GM19452 (cell line): Measurements from ENCODE around the gene HSFX4.
A peak's percentile ranks its signal among the peaks of the same experiment; 100 is the strongest.
"Not testable (repeated sequence)": the region's sequence is repeated elsewhere in the genome, so short reads cannot be mapped to it uniquely, and the experiment has no call there.

Experiments used
- ATAC-seq: cut with Tn5 transposase; IDR thresholded peaks from one replicate; pipeline ENCODE4 v1.9.1; 2021; ENCODE audit not compliant: unreplicated experiment

HSFX4 gene, protein sequence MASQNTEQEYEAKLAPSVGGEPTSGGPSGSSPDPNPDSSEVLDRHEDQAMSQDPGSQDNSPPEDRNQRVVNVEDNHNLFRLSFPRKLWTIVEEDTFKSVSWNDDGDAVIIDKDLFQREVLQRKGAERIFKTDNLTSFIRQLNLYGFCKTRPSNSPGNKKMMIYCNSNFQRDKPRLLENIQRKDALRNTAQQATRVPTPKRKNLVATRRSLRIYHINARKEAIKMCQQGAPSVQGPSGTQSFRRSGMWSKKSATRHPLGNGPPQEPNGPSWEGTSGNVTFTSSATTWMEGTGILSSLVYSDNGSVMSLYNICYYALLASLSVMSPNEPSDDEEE

DNA sequence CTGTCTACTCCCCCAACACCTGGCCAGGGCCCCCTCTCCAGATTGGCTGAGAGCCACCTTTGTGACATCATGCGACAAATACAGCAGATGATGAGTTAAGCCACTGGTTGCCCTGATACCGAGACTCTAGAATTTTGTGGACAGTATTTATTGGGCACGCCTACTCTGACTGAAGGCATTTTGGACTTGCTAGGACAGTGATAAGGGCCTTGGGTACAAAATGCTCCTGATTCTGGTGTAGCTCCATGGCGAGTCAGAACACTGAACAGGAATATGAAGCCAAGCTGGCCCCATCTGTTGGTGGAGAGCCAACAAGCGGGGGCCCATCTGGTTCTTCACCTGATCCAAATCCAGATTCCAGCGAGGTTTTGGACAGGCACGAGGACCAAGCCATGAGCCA lies at the start of gene HSFX4:
Gene HSFX4, plus strand, starts transcription at position 174 of the 400 bp plus-strand sequence. Its CDS starts 72 bp downstream, at position 246.
- ATAC-seq, result not testable (repeated sequence)

DNA sequence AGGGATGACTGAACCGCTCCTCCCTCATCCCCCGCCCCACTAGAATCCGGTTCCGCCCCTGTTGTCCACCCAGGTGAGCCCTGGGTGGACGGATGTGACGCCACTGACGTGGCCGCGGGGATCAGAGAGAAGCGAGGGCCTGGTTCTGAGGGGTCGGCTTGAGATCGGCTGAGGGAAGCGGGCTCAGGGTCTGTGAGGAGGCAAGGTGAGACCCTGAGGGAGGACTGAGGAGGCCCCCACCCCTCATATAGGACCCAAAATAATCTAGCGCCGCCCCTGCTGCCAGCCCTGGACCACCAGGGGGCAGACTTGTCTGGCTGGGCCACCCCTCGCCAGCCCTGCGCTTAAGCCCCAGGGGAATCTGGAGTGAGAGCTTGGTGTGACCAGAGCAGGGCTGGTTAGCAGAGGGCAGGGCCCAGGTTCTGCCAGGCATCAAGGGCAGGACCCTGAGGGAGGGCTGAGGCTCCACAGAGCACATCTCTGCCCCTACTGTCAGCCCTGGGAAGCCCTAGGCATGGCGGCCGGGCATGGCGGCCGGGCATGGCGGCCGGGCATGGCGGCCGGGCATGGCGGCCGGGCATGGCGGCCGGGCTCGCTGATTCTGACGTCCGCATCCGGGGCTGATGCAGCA lies 48.2 kb upstream of the HSFX4 start, which contains the start of gene MAGEA8:
Gene MAGEA8, plus strand, starts transcription at position 103 of the 631 bp plus-strand sequence. CDS start 3,090 bp downstream, outside the sequence.
- no peak for ATAC-seq

DNA sequence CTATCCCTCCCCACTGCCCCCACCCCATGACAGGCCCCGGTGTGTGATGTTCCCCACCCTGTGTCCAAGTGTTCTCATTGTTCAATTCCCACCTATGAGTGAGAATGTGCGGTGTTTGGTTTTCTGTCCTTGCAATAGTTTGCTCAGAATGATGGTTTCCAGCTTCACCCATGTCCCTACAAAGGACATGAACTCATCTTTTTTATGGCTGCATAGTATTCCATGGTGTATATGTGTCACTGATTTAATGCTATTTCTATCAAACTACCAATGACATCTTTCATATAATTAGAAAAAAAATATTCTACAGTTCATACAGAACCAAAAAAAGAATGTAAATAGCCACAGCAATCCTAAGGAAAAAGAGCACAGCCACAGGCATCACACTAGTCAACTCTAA lies 38.5 kb upstream of the HSFX4 start:
- not testable (repeated sequence) for ATAC-seq

DNA sequence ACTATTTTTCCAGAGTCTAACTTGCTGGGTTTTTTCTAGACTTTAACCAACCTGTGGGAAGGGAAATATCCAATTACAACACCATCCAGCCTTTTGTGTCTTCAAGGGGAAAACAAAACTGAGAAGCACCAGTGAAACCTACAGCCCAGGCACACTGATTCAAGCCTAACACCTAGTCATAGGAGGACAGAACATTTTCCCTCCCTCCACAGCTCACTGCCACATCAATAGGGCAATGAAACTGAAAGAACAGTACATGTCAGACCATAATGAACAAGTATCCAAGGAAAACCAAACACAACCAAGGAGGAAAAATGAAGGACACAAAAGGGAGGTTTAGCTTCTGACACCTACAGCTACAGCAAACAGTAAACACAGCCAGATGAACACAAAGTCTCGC lies 30.8 kb upstream of the HSFX4 start:
- no peak for ATAC-seq

DNA sequence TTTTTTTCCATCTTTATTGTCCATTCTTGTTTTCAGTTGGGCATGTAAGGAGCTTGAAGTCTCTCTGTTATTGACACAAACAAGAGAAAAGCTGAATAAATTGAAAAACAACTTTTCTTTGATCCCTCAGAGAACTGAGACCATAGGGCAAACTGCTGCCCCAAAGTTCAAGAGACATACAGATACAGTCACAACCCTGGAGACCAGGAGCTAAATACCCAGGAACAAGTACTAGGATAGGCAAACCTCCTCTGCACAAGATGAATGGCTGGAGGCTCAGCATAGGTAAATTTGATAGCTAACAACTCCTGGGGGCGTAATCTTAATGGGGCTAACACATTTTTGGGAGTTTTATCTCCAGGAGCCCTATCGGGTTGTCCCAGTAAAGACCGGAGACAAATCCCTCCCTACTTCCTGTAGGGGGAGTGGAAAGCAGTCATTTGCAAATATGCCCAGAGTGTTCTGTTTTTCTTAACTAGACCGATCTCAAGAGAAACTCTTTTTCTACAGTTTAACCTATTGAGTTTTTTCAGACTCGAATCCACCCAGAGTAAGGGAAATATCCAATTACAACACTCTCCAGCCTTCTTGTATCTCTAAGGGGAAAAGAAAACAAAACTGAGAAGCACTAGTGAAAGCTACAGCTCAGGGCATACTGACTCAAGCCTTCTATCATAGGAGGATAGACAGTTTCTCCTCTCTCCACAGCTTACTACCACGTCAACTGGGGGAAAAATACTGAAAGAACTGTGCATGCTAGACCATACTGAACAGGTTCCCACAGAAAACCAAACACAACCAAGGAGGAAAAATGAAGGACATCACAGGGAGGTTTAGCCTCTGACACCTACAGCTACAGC lies 25.3 kb upstream of the HSFX4 start:
- no peak for ATAC-seq

DNA sequence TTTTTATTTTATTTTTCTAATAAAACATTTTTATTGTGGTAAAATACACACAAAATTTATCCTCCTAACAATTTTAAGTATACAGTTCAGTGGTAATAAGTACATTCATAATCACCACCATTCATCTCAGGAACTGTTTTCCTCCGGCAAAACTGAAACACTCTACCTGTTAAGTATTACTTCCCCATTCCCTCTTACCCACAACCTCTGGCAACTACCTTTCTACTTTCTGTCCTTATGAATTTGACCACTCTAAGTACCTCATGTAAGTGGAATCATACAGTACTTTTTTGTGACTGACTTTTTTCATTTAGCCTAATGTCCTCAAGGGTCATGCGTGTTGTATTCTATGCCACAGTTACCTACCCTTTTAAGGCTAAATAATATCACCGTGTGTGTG lies 21.1 kb upstream of the HSFX4 start:
- peak; percentile 66 for ATAC-seq

DNA sequence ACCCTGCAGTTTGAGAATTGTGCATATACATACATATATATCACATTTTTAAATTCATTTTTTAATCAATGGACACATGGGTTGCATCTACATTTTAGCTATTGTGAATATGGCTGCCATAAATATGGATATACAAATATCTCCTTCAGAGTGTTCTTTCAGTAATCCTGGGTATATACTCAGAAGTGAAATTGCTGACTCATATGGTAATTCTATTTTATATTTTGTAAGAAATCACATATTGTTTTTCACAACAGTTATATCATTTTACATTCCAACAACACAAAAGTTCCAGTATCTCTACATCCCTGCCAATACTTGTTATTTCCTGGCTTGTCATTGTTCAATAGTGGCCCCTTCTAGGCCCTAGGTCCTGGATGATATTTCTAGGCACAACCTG lies 20.6 kb upstream of the HSFX4 start:
- ATAC-seq, result no peak

DNA sequence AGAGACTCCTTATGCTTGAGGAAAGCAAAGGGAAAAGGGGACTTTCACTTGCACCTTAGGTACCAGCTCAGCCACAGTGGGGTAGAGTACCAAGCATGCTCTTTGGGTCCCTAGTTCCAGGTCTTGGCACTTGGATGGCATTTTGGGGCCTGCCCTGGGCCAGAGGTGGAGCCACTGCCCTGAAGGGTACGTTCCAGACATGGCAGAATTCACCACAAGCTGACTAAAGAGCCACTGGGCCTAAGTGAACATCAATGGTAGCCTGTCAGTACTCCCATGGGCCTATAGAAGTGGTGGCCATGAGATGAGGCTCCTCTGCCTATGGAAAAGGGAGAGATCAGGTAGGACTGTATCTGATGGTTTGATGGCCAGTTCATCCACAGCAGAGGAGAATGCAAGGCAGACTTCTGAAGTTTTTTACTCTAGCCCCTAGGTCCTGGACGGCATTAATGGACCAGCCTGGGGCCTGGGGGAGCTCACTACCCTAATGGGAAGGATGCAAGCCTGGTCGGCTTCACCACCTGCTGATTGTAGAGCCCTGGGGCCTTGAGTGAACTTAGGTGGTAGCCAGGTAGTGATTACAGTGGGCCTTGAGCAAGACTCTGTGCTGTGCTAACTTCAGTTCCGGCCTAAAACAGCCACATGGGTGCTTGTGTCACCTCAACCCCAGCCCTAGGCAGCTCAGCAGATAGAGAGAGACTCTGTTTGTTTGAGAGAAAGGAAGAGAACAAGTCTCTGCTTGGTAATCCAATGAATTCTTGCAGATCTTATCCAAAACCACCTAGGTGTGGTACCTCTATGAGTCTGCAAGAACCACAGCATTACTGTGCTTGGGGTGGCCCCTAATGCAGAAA lies 19.8 kb upstream of the HSFX4 start:
- no peak for ATAC-seq

DNA sequence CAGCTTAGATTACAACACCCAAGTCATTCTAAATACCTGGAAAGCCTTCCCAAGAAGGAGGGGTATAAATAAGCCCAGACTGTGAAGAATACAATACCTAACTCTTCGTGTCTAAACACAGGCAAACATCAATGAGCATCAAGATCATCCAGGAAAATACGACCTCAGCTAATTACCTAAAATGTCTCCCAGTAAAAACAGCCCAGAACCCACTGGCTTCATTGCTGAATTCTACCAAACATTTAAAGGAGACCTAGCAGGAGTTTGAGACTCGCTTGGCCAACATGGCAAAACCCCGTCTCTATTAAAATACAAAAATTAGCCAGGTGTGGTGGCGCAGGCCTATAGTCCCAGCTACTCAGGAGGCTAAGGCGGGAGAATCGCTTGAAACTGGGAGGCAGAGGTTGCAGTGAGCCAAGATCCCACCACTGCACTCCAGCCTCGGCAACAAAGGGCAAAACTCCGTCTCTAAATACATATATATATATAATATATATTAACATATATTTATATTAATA lies 19.1 kb upstream of the HSFX4 start:
- ATAC-seq, result no peak

DNA sequence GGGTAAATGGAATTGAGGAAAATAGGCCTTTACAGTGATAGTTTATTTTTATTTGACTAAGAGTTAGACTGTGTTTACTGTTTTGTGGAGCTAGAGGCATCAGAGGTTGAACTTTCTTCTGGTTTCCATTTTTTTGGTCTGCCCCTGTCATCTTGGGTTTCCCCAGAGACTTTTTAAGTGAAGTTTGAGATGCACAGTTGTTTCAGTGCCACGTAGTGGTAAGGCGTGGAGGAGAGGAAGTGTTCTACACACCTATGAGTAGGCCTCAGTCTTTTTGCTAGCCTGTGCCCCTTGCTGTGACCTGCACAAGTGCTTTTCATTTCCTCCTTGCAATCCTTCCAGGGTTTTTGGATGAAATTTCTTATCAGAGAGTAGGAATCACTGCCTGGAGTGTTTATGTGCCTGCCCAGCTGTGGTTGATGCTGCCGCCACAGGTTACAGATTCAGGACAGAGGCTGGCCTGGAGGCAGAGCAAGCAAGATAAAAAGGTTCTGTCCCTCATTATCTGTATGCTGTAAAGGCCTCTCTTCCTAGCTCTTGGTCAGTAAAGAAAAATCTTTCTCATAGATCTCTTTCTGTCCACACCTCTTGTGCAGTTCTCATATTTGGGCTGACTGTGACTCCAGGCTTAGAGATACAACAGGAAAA lies 12.5 kb upstream of the HSFX4 start:
- ATAC-seq, result no peak

DNA sequence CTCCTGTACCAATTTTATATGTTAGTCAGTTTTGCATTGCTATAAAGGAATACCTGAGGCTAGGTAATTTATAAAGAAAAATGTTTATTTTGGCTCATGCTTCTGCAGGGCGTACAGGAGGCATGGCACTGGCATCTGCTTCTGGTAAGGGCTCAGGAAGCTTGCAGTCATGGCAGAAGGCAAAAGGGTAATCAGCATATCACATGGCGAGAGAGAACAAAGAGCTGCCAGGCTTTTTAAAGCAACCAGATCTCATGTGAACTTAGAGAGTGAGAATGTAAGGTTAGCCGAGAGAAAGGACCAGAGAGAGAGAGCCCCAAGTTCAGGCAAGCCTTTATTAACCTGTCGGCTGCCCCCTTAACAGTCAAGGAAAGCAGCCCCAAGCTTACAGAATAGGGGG lies 5.5 kb upstream of the HSFX4 start:
- ATAC-seq, result not testable (repeated sequence)

DNA sequence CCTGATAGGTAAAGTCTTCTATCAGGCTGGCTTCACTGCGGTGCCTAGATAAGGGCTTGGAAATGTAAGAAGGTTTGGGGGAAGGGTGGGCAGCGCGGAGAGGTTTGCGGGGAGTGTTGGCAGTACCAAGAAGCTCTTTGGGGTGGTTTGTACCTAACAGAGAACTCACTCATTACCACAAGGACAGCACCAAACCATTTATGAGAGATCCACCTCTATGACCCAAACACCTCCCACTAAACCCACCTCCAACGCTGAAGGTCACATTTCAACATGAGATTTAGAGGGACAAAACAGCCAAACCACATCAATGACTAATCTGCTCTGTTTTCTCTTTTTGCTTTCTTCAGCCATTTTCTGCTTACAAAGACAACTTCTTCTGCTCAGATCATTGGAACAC lies 4.9 kb upstream of the HSFX4 start:
- ATAC-seq, result not testable (repeated sequence)

DNA sequence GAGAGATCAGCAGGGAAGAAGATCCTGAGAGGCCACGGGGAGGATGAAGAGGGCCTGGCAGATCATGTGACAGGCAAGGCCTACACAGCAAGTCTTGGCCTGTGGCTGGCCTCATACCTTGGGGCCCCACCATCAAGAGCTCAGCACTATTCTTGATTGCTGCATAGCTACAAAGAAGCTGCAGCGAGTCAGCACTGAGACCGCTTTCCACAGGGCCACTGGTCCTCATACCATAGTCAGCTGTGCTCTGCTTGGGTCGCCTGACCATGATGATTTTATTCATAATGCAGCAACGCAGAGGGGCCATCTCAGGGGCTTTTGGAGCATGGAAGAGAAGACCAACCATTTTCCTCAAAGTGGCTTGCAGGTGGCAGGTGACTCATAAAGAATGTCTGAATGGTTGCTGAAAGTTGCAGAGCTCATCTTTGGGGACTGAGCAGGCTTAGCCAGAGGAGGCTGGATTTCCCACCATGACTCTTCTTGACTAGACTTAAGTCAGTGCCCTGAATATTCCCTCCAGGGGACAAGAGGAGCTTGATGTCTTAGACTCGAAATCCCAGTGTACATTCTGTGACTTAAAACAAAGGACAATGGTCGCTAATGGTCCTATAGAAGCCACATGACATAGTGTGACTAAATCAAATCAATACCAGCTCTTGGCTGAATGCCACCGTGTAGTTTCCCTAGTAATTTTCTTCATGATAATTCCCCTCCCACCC lies 2.0 kb upstream of the HSFX4 start:
- ATAC-seq, result peak; percentile 54

DNA sequence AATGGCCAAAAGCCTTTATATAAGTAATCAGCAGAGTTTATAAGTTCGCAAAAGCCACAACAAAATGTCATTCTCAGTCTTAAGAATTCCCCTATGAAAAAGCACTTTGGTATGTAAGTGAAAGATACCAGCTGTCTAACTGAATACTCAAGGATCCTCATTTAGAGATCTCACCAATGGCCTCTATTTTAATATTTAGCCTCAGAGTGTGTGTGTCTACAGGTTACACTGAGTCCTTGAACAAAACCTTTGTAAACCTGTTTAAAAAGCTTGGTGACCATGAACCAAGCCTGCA lies 1.5 kb upstream of the HSFX4 start:
- ATAC-seq, result peak; percentile 29

DNA sequence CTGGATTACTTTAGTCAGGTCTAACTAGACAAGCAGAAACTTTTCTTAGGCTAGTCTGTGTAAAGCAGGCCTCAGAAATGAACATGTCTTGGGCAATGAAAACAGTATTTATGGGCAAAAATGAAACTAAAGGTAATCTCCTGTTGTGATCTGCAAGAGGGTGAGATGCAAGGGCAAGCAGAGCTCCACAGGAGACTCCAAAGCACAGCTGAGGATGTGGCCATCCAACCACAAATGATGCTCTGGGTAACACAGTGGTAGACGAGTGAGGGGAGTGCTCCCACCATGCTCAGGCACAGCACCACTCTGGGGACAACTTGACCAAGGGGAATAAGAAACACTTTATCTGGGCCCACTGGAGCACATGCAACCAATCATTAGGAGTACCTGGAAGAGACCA lies 738 bp upstream of the HSFX4 start:
- not testable (repeated sequence) for ATAC-seq

DNA sequence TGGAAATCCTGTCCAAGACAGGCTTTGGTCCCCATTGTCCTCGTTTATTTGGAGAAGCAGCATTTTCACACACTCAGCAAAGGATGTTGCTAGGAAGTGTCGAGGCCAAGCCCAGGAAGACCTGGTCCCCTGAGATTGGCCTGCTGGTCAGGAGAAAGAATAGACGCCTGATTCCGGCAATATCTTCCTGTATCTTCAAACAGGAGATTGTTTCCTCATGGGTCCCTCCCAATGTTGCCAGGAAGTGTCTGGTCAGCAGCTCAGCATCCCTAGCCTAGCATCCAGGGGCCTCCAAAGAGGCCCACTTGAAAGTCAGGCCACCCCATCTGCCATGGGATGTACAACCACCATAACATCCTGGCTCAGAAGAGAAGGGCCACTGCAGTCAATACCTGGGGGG lies 2.0 kb downstream of the HSFX4 start:
- ATAC-seq, result not testable (repeated sequence)

DNA sequence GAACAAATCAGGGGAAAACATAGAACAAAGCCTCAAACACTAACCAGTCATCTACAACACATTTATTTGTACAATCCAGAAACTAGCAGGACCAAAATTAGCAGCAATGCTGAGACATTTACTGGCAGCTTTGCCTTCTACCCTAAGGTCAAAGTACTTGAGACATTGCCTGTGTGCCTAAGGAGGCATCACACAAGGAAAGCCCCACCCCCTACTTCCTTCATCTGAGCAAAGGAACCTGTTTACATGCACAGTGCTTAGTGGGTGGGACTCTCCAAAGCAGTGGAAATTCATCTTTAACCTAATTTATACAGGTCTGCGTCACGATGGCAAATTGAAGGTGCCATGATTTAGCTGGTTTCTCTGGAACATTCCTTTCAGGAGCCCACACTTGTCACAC lies 2.8 kb downstream of the HSFX4 start:
- ATAC-seq, result not testable (repeated sequence)

DNA sequence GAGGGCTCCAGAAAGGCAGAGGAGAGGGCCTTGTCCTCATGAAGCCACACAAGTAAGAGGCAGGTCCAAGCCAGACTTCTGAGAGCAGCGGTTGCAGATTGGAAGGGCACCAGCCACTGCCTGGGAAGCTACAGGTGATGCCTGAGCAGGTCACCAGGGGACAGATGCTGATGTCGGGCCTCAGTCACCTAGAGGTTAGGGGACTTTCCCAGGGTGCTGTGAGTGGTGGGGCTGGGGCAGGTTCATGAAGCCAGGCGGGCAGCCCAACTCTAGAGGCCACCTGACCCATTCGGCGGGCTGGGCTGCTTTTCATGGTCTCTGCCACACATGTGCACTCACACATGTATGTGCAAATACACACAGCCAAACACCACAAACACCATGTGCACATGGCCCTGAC lies 3.6 kb downstream of the HSFX4 start:
- ATAC-seq, result not testable (repeated sequence)

DNA sequence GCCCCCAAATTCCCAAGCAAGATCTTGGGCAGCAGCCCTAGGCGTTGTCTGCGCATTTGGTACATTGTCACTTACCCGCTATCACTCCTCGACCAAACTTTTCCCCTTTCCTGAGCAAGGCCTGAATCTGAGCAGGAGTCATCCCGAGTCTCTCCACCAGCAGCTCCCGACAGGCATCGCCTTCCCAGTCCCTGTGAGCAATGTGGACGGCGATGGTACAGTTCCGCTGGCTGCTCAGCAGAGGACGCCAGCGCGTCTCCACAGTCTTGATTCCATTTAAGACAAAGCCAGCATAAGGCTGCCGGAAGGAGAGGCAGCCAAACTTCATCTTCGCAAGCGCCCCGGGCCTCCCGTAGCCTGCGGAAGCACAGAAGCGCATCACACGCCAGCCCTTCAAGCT lies 4.2 kb downstream of the HSFX4 start:
- ATAC-seq, result not testable (repeated sequence)
